ENCODE measurements around the gene PUSL1. TPM values are rescaled to one million over a fixed set of nuclear protein-coding genes. Genes with fewer than 3 reads are reported as not detected.

Gene PUSL1
- total and polyA plus RNA-seq, 2 of the 13 experiments (the other 11 are each of a cell fraction or from before 2014, with no cell fraction given), result 8.3 to 22.2 TPM

GRCh38 chr1:1329304-1330210 lies 21.2 kb downstream of the PUSL1 start (continued):
- TF ChIP-seq FOSL1 (CRISPR knock-in tag; IDR thresholded peaks at IDR 0.05; ENCODE audit: borderline replicate concordance) (no peak), NONO (IDR thresholded peaks at IDR 0.05) (no peak), NONO (CRISPR knock-in tag; conservative IDR thresholded peaks at IDR 0.05) (peak; percentile 48; the same call in 1 of the 2 replicates), NFE2L1 (CRISPR knock-in tag; IDR thresholded peaks at IDR 0.05; ENCODE audit: borderline replicate concordance) (no peak), SNRNP70 (IDR thresholded peaks at IDR 0.05; ENCODE audit: low read depth, low read length) (no peak), DZIP1 (CRISPR knock-in tag; IDR thresholded peaks at IDR 0.05) (no peak), ZNF451 (CRISPR knock-in tag; IDR thresholded peaks at IDR 0.05) (no peak), ZNF589 (CRISPR knock-in tag; conservative IDR thresholded peaks at IDR 0.05) (peak; percentile 48; the same call in 1 of the 2 replicates), MTA1 (CRISPR knock-in tag; IDR thresholded peaks at IDR 0.05; ENCODE audit: borderline replicate concordance) (no peak), ZBTB38 (CRISPR knock-in tag; IDR thresholded peaks at IDR 0.05) (peak; percentile 70; the same call in 1 of the 2 replicates), SETDB1 (CRISPR knock-in tag; IDR thresholded peaks at IDR 0.05; ENCODE audit: borderline replicate concordance) (no peak), SKI (IDR thresholded peaks at IDR 0.05; ENCODE audit: partially characterized antibody) (no peak), MATR3 (CRISPR knock-in tag; IDR thresholded peaks at IDR 0.05) (0 out of 2 replicates have a peak, but pooled peaks have one; percentile 13), CENPT (CRISPR knock-in tag; IDR thresholded peaks at IDR 0.05; ENCODE audit: low read depth) (0 out of 2 replicates have a peak, but pooled peaks have one; percentile 23), ZNF768 (CRISPR knock-in tag; IDR thresholded peaks at IDR 0.05) (0 out of 2 replicates have a peak, but pooled peaks have one; percentile 37), ONECUT2 (CRISPR knock-in tag; IDR thresholded peaks at IDR 0.05) (no peak), ZNF629 (CRISPR knock-in tag; conservative IDR thresholded peaks at IDR 0.05) (no peak), ZNF780A (CRISPR knock-in tag; IDR thresholded peaks at IDR 0.05) (no peak), NR2F6 (IDR thresholded peaks at IDR 0.05) (no peak), NR2F6 (CRISPR knock-in tag; IDR thresholded peaks at IDR 0.05) (no peak), HINFP (CRISPR knock-in tag; IDR thresholded peaks at IDR 0.05; ENCODE audit: low read depth) (no peak), DRAP1 (CRISPR knock-in tag; IDR thresholded peaks at IDR 0.05) (no peak), HOXA9 (CRISPR knock-in tag; IDR thresholded peaks at IDR 0.05; ENCODE audit: borderline replicate concordance) (0 out of 2 replicates have a peak, but pooled peaks have one; percentile 15)
- TF ChIP-seq, protein P1, sequence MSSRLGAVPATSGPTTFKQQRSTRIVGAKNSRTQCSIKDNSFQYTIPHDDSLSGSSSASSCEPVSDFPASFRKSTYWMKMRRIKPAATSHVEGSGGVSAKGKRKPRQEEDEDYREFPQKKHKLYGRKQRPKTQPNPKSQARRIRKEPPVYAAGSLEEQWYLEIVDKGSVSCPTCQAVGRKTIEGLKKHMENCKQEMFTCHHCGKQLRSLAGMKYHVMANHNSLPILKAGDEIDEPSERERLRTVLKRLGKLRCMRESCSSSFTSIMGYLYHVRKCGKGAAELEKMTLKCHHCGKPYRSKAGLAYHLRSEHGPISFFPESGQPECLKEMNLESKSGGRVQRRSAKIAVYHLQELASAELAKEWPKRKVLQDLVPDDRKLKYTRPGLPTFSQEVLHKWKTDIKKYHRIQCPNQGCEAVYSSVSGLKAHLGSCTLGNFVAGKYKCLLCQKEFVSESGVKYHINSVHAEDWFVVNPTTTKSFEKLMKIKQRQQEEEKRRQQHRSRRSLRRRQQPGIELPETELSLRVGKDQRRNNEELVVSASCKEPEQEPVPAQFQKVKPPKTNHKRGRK (CRISPR knock-in tag; IDR thresholded peaks at IDR 0.05), result 0 out of 2 replicates have a peak, but pooled peaks have one; percentile 39

Measured in HepG2 (cell line).